Measurements from ENCODE around the gene JDP2.
"Not testable (repeated sequence)": the region's sequence is repeated elsewhere in the genome, so short reads cannot be mapped to it uniquely, and the experiment has no call there.

Gene JDP2

DNA sequence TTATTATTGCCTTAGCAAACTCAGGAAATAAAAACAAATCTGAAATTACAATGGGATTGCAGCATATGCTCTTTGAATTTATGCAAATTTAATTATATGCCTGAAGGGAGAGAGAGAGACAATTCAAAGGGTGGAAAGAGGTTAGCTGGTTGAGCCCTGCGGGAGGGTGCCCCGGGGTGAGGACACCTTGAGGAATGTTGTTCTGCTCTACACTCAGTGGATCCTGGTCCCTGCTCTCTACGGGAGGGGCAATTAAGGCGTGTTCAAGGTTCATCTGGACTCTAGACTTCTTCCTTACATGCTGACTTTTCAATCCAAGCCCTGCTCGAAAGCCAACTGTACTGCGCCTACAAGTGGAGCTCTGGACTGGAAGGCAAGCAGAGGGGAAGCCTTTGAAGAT is 46.3 kb downstream of the JDP2 start:
- FAIRE-seq; DNase-seq (ENCODE audit: extremely low spot score, insufficient read length, low read depth): not testable (repeated sequence)

DNA sequence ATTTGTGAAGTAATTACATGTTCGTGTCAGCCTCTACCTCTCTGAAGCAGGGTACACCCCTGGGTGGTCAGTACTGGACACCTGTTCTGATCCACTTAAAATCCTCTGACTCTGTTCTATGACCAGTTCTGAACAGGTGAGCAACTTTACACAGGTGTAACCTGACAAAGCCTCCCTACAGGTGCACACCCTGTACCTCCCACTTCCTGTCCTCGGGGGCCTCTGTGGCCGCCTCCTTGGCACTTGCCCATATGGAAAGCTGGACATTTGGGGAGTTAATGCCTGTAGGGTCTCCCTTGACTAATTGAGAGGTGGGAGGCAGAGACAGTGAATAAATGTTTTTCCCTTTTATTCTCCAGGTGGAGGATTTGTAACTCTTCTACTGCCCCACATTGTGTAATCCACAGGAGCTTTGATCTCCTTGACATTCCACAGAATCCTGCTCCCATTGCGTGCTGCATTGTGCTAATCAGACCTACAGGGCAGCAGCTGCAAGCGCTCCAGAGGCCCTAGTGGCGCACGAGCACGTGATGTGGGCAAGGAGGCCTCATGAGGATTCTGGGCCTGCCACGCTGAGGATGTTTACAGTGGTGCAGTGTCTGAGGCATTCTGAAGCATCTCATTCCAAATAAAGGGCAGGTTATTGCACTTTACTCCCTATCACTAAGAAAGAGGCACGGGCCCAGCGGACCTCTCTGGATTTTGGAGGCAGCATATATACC is 48.6 kb downstream of the JDP2 start:
- FAIRE-seq (no peak), DNase-seq (ENCODE audit: extremely low spot score, insufficient read length, low read depth) (no peak)

- DNase-seq (ENCODE audit: extremely low spot score, insufficient read length, low read depth) (no peak), FAIRE-seq (no peak)
Measured at GRCh38 chr14:75477881-75478280, 50.1 kb downstream of the JDP2 start.

GRCh38 chr14:75479770-75480600 is 52.2 kb downstream of the JDP2 start:
- FAIRE-seq: peak; percentile 70
- peak; percentile 26 for DNase-seq (ENCODE audit: extremely low spot score, insufficient read length, low read depth)

DNA sequence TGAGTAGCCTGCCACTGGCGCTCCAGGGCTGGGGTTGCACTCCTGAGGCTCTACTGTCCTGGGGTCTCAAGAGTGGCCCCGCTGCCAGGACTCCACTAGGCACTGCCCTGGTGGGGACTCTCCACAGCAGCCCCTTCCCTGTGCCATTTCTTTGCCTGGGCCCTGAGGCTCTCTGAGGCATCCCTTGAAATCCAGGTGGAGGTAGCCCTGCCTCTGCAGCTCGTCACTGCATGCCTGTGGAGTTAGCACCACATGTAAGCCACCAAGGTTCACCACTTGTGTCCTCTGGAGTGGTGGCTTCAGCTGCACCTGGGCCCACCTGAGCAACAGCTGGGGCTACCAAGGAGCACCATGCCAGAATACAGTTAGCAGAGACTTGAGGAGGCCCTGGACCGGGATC is 54.5 kb downstream of the JDP2 start:
- FAIRE-seq (no peak), DNase-seq (ENCODE audit: extremely low spot score, insufficient read length, low read depth) (no peak)

DNA sequence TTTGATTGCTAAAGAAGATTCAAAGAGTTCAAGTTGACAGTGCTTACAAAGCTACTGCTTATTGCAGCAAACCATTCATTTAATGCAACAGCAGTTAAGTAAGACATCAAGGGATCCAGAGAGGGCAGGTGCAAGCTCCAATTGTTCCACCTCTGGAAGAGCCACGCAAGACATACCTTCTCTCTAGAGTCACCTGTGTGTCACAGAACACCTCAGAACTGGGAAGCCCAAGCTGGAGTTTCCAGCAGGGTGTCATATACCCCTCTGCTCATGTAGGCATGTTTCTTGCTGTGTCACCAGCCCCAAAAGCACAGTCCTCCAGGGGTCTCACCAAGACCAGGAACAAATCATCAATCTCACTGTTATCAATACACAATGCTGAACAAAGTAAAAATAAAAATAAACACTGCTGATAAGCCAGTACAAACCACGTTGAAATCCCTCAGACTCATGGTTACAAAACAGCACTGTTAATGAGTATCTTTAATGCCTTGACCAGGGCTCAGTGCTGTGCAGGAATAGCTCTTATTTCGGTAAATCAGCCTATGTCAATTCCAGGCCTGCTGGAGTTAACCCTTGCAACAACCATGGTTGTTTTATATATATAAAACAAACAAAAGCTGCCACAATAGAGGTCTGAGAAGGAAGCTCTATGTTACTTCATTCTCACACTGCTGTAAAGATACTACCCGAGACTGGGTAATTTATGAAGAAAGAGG is 57.0 kb downstream of the JDP2 start:
- FAIRE-seq (no peak), DNase-seq (ENCODE audit: extremely low spot score, insufficient read length, low read depth) (no peak)

GRCh38 chr14:75486318-75486717 is 58.5 kb downstream of the JDP2 start:
- DNase-seq (ENCODE audit: extremely low spot score, insufficient read length, low read depth) (no peak), FAIRE-seq (no peak)

GRCh38 chr14:75487155-75487671 is 59.4 kb downstream of the JDP2 start:
- FAIRE-seq (peak; percentile 76), DNase-seq (ENCODE audit: extremely low spot score, insufficient read length, low read depth) (no peak)

DNA sequence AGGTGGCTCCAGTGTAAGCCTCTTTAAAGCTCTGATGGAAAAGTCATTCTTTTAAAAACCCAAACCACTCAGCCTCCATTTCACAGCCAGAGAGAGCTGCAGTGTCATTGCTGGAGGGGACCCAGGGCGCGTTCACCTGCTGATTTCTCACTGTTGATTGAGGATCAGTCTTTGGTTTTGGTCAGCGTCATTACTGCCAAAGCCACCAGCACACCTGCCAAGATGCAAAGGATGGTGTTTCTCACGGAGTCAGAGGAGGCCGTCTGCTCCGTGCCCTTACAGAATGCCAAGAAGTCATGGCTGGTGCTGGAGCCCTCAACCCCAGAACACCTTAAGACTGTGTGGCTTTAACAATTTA is 61.6 kb downstream of the JDP2 start:
- FAIRE-seq: no peak
- no peak for DNase-seq (ENCODE audit: extremely low spot score, insufficient read length, low read depth)

- DNase-seq (ENCODE audit: extremely low spot score, insufficient read length, low read depth) (no peak), FAIRE-seq (no peak)
Measured at GRCh38 chr14:75491376-75491978, 63.7 kb downstream of the JDP2 start.

DNA sequence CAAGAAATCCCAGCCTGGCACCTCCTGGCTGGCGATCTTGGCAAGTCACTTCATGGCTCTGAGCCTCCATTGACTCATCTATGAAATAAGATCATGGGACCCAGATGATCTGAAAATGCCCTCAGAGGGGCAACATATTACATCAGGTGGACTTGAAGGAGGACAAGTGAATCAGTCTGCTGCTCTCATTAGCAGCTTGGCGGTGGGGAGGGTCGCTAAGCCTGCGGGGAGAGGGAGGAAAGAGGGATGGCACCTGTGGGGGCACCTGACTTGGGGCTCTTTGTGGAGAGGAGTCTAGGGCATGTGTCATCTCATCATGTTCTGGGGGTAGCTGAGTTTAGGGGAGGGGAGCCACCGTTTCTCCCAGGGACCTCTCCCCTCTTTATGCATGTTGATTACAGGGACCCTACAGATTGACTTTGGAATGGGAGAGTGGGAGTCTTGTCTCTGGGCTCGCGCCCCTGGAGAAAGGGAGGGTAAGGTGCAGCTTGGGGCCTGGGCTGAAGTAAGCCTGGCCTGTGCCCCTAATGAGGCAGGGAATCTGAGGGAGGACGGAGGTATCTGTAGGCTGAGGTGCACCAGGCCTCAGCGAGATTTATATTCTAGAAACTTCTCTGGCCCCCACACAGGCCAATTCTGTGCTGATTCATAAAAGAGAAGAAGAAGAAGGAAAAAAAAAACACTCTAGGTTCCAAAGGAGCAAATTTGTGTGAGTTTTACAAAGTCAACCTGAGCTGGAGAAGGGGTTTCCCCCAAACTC is 65.2 kb downstream of the JDP2 start:
- peak; percentile 26 for FAIRE-seq

DNA sequence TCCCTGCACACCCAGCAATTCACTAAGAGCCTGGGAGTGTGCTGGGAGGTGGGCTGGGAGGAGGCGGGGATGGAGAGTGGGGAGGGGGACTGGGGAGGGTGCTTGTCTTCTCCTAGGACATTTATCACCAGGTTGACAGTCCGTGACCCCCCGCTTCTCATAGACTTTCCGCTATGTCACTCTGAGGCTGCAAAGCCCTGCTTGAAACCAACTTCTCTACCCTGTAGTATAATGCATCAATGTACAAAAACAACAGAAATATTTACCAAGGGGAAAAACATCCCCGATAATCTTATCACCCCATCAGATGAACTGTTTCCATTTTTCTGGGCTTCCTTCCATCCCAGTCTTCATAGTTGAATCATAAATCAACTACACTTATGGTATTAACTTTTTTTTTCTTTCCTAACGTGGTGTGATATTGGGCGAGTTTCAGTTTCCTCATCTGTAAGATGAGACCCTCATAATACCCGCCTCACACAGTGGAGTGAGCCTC is 65.8 kb downstream of the JDP2 start:
- FAIRE-seq: no peak
- DNase-seq (ENCODE audit: extremely low spot score, insufficient read length, low read depth): no peak

More for the DNA sequence above, 65.2 kb downstream of the JDP2 start:
- DNase-seq (ENCODE audit: extremely low spot score, insufficient read length, low read depth): no peak

- no peak for DNase-seq (ENCODE audit: extremely low spot score, insufficient read length, low read depth)
Measured at GRCh38 chr14:75494896-75495295, 67.1 kb downstream of the JDP2 start.

GRCh38 chr14:75495399-75495798 is 67.6 kb downstream of the JDP2 start:
- DNase-seq (ENCODE audit: extremely low spot score, insufficient read length, low read depth) (no peak), FAIRE-seq (peak; percentile 69)

More at GRCh38 chr14:75494896-75495295, 67.1 kb downstream of the JDP2 start:
- FAIRE-seq: no peak

GRCh38 chr14:75495882-75496281 is 68.1 kb downstream of the JDP2 start:
- no peak for FAIRE-seq
- DNase-seq (ENCODE audit: extremely low spot score, insufficient read length, low read depth): no peak

DNA sequence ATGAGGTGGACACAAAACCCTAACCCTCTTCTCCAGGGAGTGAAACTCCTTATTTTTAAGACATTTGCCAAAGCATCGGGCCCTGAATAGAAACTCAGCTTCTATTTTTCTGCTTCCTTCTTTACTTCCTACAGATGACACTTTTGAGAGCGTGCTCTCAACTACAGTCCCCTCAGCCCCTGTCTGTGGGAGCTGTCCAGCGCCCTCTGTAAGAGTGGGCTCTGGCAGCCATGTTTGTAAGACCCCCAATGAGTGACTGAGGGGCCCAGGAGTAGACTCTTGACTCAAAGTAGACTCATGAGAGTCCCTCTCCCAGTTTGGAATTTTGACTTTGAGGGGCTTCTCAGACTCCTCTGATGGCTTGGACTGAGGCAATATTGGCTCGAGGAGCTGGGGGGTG is 68.9 kb downstream of the JDP2 start:
- no peak for FAIRE-seq
- no peak for DNase-seq (ENCODE audit: extremely low spot score, insufficient read length, low read depth)

DNA sequence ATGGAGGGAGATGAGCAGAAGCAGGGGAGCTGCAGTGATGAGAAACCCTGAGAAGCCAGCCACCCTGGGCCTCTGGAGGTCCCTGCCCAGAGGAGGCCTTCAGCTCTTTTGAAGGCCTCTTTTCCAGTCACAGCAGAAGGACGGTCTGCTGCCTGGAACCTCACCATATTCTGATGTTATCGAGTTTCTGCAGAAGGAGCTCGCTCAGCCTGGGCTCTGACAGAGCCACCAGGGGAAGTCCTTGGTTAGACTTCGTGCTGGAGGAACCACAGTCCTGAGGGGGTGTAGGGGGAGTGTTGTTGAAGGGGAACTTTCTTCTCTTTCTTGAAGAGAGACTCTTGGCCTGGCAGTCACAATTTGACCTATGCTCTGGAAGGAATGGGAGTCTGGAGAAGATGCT is 69.4 kb downstream of the JDP2 start:
- DNase-seq (ENCODE audit: extremely low spot score, insufficient read length, low read depth): no peak
- FAIRE-seq: peak; percentile 78

DNA sequence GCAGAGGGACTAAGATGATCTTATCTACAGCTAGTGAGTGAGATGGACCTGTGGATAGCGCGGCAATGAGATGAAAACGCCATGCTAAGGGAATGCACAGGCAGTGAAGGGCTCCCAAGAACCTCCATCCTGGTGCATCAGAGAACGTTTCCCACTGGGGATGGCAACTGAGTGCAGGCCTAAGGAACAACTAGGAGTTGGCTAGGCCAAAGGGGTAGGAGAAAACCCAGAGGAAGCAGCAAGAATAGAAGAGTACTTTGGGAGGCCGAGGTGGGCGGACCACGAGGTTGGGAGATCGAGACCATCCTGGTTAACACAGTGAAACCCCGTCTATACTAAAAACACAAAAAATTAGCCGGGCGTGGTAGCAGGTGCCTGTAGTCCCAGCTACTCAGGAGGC is 69.9 kb downstream of the JDP2 start:
- FAIRE-seq (no peak), DNase-seq (ENCODE audit: extremely low spot score, insufficient read length, low read depth) (no peak)
